Left renal cortex interstitium (tissue), 4 donors: Measurements from ENCODE around the gene DAAM1. TPM values are rescaled to one million over a fixed set of nuclear protein-coding genes. Genes with fewer than 3 reads are reported as not detected.

Experiments
- DNase-seq, 4 donors: peaks; one replicate each; pipeline ENCODE4 v3.0.0-alpha.2; 2013; ENCODE audit warnings: low read depth in 4 of 4, low spot score in 2 of 4, missing footprints in 1 of 4
- polyA plus RNA-seq, 4 donors: library from polyadenylated mRNA; unstranded; fragments of 120-200 nt; gene quantifications; one replicate each; pipeline ENCODE4 v1.2.1, GENCODE V29; 2013; ENCODE audit not compliant: insufficient read length in 4 of 4

The DAAM1 gene
- polyA plus RNA-seq, 4 donors = 51.7 to 58.6 (median 56.9) TPM

DNA sequence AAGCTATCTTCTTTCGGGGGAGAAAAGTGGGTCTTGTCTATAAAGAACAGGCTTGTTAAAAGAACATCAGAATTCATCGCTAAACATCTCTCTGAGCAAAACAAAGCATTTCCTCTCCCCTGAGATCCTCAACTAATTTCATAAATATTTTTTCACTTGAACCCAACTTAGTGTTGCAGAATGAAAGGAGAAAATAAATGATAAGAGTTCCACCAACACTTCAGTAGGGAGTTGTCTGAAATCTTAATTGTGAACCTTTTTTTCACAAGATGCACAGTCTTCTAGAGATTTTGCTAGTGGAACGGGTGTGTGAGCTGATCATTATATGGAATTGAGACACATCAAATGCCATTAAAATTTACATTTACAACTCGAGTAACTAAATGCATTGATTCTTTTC lies 1.3 kb upstream of the DAAM1 start:
- DNase-seq = no peak

DNA sequence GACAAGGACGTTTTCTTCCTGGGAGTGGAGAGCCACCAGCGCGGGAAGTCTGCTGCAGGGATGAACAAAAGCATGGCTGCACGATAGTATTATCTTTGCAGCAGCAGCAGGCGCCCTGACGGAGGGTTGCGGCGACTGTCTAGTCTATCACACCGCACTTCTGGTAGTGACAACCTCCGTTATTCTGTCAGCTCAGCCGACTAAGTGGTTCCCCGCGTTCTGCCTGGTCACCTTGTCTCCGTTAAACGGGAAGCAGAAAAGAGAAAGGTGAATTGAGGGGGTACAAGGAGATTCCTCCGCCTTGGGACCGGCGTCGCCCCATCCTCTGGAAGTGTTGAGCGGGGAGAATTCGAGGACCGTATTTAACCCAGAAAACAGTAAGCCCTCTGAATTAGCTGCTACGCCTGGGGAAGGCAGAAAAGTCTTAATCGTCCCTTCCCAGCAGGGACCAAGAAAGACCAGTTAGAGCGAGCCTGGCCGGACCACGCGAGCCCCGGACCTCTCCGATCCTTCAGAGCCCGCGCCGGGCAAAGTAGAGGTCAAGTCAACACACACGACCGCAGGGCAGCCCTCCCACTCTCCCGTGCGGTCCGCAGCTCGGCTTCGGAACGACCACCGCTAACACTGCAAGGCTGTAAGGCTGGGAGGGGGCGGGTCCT lies 536 bp upstream of the DAAM1 start:
- DNase-seq = peak in 1 of 4 donors; percentile 91

DNA sequence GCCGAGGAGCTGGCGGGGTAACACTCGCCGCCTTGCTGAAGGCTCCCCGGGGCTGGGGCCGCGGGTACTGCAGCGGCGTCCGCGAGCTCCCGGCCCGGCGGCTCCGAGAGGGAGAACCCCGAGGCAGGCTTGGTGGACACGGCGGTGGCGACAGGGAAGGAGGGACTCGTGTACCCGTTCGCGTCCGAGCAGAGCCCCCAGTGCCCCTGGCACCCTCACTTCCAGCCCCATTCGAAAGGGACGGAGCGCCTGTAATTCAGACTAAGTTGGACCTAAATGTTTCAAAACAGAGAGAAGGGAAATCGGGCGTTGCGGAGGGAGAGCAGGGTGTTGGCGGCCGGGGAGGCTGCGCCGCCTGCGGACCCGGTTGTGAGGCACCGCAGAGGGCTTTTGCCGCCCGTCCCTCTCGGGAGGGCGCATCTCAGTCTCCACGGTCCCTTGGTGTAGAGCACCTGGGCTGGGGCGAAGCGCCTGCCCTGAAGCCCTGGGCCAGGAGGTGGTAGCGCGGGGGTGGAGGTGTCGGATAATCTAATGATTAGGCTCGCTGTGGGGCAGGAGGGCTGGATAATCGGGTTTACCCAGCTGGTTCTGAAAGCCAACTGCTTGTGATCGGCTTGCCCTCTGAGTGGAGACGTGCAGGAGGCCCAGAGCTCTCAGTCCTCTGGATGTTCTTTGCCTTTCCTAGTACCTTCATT lies 771 bp downstream of the DAAM1 start:
- DNase-seq = peak in 2 of 4 donors; percentile 51 to 71

DNA sequence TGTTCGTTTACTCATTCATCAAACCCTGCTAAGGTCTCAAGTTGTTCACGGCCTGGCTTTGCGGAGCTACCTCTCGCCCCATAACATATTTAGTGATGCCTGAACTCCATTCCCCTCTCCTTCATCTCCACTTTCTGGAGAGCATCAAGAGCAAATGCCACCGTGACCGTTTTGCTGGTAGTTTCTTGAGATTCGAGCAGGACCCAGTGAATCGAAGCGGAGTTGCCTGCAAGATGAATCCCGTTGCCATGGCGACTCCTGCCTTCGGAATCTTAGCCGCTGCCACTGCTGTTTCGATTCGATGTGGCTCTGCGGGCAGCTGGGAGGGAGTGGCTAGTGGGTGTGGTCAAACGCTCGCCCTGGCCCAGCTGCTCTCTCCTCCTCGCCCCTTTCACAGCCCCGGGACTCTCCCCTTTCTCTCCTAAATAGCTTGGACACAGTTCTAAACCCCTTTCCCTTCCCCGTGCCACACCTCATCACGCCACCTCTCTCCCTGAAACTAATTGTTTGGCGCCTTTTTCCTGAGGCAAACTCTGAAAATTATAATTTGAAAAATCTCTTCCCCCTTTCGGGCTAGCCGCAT lies 1.4 kb downstream of the DAAM1 start:
- DNase-seq = peak; percentile 70 to 82 (median 76)

DNA sequence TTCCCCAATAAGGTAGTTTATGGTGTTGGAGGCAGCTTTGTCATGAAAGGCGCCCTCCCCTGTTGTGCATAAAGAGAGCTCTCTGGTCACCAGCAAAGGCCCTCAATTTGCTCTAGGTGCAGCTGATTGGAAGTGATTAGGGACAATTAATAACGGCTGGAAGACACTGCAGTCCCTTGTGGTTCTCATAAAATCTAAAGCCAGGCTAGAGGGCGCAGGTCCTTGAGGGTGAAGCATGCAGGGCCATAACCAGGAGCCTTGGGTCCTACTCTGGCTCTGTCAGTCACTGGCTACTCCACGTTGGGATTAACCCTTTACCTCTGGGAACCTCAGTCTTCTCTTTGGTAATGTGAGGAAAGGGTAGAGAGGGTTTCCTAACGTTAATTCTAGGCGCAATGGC lies 1.9 kb downstream of the DAAM1 start:
- DNase-seq = no peak

DNA sequence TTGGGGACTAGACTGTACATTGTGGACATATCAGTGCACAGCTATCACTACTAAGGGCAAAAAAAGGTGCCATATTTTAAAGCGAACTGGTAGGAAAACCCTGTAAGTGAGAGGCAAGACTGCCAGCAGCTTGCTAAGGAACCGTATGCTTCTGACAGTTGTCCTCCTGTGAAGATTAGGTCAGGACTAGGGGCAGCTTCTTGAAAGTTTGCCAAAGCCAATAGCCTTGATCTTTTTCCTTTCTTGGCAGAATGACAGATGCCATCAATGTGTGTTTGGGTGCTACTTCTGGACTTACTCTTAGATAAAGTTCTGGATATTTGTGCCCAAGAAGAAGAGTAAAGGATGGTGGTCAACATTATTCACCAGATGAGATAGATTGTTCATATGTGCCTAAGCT lies 7.4 kb downstream of the DAAM1 start:
- no peak for DNase-seq

DNA sequence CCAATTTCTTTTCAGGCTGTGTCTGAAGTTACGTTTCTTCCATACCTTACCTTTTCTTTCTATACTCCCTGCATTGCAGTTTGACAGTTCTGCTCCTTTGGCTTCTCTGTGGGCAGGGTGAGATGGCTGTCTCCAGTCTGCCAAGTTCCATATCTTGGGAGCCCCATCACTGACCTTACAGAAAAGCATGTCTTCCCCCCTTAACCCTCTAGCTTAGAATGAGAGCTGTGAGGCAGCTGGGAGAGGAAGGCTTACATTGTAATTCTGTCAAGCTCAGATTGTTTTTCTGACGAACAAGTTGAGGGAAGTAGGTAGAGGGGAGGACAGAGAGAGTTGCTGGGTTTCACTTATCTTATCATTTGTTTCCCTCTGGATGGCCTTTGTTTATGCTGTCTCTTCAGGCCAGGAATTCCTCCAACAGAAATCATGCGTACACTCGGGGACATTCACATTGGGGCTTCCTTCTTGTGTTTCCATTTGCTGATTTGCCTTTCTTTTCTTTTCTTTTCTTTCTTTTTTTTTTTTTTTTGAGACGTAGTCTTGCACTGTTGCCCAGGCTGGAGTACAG lies 9.3 kb downstream of the DAAM1 start:
- DNase-seq = no peak

DNA sequence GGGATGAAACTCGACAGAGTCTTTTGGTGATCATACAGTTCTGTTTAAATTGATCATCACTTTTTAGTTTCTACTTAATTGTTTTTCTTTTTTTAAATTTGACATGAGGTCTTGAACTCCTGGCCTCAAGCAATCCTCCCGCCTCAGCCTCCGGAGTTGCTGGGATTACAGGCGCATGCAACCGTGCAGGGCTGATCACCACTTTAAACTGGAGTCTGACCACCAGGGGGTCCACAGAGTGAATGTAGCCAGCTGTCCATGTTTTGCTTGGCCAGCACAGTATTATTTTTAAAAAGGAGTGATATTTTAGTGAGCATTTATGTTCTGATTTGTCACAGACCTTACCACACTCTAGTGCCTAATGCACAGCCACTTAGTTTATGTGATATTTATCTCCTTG lies 10.7 kb downstream of the DAAM1 start:
- DNase-seq = no peak

DNA sequence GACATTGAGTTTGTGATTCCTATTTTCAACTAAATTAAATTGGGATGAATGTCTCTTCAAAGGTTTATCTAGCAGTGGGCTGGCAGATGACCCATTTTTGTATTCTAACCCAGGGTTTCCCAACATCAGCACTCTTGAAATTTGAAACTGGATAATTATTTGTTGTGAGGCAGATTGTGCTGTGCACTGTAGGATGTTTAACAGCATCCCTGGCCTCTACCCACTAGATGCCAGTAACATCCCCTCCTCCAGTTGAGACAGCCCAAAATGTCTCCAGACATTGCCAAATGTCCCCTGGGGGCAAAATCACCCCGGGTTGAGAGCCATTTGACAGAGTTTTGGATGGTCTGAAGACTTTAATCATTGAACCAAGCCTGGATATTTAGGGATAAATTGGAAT lies 11.1 kb downstream of the DAAM1 start:
- DNase-seq = no peak

DNA sequence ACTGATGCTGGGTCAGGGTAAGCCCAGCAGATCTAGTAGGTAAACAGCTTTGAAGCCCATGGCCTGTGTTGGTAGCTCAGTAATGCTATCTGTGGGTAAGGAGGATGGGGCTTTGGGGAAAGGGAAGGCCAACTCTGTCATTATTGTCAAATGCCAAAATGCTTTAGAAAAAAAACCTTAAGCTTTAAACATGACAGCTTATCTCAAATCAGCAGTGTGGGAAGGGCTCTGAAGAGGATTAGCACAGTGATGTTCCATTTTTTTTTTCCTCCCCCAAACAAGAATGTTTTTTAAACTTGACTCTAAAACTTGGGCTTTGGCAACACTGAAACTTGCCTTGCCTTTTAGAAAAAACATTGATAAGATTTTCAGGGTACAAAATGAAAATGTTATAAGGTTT lies 11.7 kb downstream of the DAAM1 start:
- no peak for DNase-seq

DNA sequence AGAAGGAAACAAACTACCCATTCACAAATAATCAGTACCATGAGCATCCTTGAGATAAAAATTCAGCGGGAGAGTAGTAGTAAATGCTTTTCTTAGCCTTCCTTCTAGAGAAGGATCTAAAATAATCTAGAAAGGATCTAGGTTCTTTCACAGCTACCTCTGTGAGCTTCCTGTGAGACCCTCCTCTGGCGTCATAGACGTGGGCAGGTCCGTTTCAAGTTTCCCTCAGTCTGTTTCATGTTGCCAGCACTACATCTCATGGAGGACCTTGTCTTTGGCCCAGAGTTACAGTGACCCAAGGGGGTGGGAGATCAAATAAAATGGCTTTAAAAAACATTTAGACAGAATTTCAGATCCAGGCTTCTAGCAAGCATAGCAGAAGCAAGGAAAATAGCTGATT lies 13.6 kb downstream of the DAAM1 start:
- DNase-seq = no peak

DNA sequence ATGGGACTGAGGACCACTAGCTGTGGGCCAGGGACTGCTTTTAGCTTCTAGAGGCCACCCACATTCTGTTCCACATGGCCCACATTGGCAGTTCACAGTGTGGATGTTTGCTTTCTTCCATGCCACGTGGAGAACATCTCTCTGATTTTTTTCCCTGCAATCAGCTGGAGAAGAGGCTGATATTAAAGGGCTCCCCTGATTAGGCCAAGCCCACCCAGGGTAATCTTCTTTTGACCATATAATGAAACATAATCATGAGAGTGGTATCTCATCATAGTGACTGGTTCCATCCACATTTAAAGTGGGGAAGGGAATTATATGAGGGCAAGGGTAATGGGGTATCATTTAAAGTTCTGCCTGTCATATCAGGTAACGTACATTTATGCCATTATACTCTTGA lies 15.8 kb downstream of the DAAM1 start:
- no peak for DNase-seq

DNA sequence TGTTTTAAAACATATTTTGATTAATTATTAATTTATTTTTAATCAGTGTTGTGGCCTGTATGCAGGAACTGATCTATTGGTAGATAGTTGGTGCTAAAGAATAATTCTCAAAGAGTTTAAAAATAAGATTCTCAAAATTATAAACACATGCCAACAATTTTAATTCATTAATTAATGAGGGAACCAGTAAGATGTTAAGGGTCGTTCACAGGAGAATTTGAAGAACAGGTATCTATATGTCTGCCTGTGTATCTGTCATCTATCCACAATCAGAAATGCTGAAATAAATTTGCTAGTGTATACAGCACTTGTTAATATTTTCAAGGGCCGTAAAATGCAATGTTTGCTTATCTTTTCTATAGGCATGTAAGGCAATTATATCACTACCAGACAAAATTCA lies 18.4 kb downstream of the DAAM1 start:
- DNase-seq = no peak

DNA sequence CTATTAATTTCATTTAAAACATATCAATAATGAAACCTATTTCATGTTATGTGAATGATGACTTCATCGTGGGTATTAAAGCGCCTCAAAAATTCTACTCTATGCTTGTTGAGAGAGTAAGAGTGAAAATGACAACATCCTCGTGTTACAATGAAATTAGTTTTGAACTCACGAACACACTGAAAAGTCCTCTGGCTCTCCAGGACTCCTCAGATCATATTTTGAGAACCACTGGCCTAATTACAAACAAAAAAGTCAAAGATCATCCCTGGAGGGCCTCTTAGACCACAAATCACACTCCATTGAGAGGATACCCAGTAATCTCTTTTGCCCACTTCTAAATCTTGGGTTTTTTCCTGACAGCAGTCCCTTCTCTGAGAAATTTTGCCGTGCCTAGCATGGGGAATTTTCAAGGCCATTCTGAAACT lies 19.1 kb downstream of the DAAM1 start:
- no peak for DNase-seq

DNA sequence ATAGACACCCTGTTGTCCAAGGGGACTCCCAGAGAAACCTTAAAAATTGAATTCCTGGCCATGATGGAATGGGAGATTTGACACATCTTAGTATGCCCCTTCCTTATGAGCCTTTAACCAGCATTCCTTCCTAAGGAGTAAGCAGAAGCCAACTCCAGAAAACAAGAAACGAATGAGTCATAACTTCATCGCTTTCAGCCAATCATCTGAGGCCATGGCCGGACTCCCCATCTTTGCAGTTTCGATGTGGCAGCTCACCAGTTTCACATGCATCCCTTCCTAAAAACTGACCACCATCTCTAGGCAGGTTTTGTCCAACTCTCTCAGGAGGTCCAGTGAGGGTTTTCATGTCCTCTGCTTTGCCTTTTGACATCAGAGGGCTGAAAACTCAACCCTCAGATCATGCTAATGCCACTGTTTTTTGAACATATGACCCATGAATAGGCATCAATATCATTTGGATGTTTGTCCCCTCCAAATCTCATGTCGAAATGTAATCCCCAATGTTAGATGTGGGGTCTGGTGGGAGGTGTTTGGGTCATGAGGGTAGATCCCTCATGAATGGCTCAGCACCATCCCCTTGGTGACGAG lies 19.9 kb downstream of the DAAM1 start:
- DNase-seq = no peak

DNA sequence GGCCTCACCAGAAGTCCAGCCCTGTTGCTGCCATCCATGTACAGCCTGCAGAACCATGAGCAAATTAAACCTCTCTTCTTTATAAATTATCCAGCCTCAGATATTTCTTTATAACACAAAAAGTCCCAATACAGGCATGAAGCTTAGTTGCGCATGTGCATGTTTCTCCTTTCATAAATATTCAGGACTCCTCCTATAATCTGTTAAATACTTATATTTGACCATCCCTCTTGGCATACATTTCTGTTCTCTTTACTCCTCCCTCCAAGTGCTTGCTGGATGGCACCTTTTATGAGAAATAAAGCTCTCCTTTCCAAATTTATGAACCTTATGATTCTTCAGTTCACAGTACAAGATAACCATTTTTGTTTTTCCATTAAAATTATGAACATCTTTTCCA lies 20.5 kb downstream of the DAAM1 start:
- no peak for DNase-seq

DNA sequence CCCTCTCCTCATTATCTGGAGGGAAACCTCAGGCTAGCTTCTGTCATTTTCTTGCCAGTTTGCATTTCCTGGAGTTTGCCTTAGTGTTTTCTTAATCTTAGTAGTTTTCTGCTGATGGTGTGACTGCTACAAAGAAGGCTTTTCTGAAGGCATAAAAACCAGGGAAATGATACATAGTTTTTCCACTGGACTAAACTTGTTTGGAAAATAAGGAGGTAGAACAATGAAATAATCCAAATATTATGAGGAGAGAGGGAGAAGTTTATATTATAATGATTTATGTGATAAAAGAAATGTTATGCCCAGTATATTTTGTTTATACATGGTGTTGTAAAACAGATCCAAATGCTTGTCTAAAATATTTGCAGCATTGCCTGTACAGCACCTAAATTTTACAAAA lies 22.2 kb downstream of the DAAM1 start:
- DNase-seq = no peak

DNA sequence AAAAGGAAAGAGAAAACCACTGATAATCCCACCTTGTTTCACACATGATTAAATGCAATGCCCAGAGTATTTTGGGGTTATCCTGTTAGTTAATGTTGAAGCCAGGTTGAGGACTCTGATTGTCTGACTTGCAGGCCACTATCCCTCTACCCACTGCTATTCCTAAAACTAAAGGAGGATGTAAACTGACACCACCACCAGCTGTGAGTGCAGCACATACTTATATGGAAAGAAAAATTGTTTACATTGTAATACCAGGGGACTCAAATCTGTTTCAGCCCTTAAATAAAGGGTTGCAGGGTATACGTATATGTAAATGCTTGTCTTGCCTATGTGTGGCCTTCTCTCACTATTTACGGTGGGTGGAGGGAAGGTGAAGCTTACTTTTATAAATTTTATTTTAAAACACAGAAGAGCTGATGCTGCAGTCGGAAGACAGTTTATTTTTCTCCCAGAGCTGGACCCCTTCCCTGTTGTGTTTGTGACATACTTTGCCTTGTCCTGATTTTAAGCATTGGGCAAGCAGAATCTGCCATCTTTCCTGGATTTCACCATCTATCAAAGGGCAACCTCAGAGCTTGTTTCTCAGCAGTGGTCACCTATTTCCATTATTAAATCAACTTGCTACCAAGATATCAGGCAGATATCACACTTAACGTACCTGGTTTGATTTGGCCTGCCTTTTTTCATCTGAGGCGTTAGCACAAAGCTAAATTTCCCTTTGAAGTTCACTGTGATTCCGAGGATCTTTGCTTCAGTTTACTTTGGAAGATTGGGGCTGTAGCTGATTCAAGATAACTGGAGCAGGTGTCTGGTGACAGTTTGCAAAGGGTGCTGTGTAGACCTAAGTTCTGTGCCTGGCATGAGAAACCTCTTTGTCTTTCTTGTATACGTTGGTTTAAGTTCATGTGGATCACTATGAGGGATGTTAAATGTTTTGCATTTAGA lies 25.2 kb downstream of the DAAM1 start:
- no peak for DNase-seq

DNA sequence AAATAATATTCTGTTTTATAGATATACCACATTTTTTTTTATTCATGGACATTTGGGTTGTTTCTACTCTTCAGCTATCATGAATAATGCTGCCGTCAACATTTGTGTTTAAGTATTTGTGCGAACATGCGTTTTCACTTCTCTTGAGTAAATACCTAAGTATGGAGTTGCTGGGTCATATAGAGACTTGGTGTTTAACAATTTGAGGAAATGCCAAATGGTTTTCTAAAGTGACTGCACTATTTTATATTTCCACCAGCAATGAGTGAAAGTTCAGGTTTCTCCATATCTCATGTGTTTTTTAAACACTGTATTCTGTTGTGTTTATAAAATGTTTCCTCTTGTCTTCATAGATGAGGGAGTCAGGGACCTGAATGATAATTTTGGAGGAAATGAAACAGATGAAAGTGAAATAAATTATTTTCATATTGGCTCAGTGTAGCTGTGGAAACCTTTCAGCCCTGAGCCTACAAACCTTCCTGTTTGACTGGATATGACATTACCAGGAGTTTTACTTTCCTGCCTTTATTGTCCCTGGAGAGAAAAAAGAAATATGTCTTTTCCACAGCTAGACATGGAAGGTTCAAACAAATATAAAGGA lies 26.3 kb downstream of the DAAM1 start:
- DNase-seq = no peak

DNA sequence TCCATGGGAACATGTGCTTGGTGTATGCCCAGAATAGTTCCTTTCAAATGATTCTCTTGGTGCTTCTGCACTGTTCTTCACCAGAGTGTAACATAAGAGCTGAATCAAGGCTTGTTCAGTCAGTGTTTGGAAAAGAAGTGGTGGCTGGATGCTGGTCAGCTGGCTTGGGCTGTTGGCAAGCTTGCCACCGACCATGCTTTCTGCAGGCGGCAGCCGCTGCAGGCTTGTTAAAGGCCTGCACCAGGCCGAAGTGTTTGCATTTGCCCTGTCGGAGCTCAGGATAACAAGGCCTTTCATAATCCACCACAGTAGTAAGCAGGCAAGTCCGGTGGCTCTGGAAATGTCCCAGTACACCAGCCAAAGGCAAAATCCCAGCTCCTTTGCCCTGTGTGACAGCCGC lies 26.9 kb downstream of the DAAM1 start:
- DNase-seq = no peak
